Measurements from ENCODE around the gene TRMT1.

The TRMT1 gene

DNA sequence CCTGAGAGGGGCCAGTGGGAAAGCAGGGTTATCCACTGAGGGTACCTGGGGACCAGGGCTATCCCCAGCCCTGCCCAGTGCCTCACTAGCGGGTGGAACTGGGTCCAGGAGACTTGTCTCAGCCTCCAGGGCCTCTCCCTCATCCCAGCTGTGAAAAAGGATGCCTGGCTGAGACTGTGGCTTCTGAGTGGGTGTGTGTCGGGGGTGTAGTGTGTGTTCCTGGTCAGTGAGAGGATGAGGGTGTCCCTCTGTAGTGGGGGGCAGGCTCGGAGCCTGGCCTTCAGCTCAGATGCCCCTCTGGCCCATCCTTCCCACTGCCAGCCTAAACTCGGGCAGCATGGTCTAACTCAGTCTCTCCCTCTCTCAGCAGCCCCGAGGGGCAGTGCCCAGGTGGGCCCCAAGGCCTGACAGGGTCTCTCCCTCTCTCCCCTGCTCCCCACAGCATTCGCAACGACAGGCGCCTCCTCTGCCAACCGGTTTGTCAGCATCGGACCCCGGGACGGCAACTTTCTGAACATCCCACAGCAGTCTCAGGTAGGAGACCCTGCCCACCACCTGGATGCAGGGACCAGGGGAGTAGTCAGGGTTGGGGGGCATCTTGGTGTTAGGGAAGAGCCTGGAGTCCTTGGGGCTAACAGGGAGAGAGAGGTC is 26.6 kb downstream of the TRMT1 start:
- ATAC-seq: no peak

DNA sequence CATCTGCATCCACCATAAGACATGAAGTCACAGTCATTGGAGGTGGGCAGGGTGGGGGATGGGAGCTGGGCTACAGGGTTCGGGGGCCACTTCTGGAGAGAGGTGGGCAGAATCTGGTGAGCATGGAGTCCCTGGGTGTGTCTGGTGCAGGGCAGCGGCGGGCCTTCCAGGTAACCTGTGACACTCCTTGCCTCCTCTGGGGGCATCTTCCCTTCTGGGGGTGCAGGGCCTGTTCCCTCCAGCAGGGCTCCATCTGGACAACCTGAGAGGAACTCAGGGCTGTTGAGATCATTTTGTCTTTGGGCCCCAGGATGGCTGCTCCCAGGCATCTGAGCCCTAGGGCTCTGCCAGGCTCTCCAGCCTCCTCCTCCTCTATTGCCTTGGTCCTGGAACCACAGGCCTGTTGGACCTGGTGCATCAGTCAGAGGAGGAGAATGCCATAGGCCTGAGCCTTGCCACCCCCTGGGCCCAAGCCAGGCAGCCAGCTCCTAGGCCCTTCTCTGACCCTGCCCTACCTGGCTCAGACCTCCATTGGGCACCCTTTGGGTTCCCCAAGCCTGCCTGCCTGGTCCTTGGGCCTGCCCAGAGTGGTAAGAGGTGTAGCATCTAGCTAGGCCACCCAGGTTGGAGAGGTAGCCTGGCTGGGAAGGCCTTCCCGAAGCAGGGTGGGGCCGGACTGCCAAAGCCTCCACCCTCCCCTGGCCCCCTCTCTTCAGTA is 27.2 kb downstream of the TRMT1 start:
- ATAC-seq: peak in 1 of 2 donors; percentile 42

DNA sequence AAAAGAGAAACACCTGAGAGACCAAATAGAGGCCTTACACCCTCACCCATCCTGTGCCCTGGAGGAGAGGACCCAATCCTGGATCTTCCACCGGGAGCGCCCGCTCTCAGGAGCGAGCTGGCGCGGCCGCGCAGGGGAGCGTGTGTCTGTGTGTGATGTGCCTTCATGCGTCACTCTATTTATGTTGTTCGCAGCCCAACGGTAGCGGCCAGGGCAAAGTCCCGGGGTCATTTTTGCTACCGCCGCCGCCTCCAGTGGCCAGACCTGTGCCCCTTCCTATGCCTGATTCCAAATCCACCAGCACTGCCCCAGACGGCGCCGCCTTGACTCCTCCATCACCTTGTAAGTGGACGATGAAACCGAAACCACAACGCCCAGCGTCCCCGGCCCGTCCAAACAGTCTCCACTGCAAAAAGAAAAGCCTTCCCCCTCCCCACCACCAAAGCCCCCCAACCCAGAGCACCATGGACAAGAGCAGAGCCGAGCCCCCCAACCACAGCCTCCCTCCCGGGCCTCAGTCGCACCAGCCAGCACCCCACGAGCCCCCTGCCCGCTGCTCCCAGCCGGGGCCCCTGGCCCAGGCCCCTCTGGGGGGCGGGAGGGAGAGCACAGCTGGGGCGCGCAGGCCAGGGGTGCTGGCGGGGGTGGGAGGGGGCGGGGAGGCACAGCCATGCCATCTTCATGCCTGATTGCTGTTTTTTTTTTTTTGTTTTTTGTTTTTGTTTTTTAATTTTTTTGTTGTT is 28.6 kb downstream of the TRMT1 start:
- ATAC-seq: no peak

DNA sequence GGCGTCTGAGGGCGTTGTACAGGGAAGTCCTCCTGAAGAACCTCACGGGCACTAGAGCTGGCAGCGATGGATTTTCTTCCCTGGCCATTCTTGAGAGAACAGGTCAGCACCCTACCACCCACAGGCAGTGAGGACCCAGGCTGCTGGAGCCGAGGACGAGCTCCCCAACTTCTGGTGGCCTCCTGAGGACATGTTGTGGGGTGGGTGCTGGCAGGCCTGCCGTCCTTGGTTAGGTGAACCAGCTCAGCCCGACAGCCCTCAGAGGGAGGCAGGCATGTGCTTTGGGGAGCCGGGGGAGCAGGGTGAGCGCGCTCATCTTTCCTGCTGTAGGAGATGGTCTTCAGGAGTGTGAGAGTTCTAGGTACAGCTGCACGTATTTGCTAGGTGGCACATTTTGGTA is 29.2 kb downstream of the TRMT1 start:
- ATAC-seq: no peak

DNA sequence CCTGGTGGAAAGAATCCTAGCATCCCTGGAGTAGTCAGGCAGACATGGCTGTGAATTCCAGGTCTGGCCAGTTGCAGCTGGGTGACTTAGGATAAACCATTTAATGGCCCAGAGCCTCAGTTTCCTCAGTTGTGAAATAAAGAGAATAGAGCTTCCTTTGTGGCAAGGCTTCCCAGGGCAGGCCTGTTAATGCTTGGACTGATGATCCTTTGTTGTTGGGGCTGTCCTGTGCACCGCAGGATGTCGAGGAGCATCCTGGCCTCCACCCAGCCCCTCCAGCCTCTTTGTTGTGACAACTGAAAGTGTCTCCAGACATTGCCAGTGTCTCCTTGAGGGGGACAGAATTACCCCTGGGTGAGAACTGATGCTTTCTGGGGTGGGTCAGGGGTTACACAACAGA is 30.2 kb downstream of the TRMT1 start:
- no peak for ATAC-seq

GRCh38 chr19:13085666-13086065 is 30.9 kb downstream of the TRMT1 start:
- no peak for ATAC-seq

DNA sequence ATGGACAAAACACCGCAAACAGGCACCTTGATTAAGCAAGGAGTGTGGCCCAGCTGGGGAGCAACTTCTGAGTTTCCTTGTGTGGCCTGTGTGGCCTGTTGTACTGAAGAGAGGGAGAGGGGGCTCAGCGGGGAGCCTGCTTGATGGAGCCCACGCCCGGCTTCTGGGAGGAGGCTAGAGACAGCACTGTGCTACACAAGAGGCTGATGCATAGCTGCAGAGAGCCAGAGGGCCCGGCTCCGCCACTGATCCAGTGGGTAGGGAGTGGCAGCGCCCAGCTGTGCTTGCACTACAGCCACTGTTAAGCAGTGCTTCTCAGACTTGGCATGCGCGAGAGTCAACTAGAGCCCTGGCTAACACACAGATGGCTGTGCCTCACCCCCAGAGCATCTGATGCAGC is 32.9 kb downstream of the TRMT1 start:
- no peak for ATAC-seq

DNA sequence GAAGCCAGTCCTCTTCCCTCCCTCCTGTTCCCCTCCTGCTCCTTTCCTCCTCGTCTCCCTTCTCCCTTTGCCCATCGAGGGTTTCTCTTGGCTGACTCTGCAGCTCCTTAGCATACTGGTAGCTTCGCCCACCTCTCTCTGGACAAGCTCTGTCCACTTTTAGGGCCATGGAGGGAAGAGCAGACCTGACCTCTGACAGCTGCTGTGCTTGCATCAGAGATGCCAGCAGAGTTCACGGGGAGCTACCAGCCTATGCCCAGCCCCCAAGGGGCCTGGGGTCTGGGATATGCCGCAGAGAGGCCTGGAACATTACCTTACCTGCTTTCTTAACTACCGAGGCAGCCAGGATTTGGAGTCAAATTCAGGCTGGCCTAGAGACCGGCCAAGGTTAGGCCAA is 33.5 kb downstream of the TRMT1 start:
- no peak for ATAC-seq

GRCh38 chr19:13082192-13083007 is 34.1 kb downstream of the TRMT1 start:
- no peak for ATAC-seq

GRCh38 chr19:13079542-13079986 is 37.0 kb downstream of the TRMT1 start:
- ATAC-seq: no peak

GRCh38 chr19:13078897-13079541 is 37.5 kb downstream of the TRMT1 start:
- no peak for ATAC-seq

DNA sequence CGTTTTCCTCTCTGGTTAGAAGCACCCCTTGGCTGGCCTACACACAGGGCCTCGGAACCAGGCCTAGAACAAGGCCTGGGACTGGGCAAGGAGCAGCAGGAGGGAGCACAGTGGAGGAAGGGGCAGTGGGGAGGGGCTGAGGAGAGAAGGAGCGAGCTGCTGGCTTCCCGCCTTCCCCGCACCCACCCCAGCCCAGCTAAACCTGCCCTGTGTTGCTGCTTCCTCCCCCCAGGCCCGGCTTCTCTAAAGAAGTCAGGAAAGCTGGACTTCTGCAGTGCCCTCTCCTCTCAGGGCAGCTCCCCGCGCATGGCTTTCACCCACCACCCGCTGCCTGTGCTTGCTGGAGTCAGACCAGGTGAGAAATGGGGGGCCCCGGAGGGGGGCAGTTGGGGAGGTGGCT is 38.2 kb downstream of the TRMT1 start:
- no peak for ATAC-seq

- ATAC-seq: no peak
Measured at GRCh38 chr19:13077240-13077639, 39.3 kb downstream of the TRMT1 start.

GRCh38 chr19:13076787-13077186 is 39.8 kb downstream of the TRMT1 start:
- no peak for ATAC-seq

GRCh38 chr19:13076320-13076719 is 40.2 kb downstream of the TRMT1 start:
- ATAC-seq: no peak

- no peak for ATAC-seq
Measured at GRCh38 chr19:13074378-13074777, 42.2 kb downstream of the TRMT1 start.

- ATAC-seq: no peak
Measured at GRCh38 chr19:13073263-13073662, 43.3 kb downstream of the TRMT1 start.

GRCh38 chr19:13072188-13072908 is 44.2 kb downstream of the TRMT1 start:
- ATAC-seq: no peak

- no peak for ATAC-seq
Measured at GRCh38 chr19:13071444-13072187, 44.9 kb downstream of the TRMT1 start.

- no peak for ATAC-seq
Measured at GRCh38 chr19:13070425-13071140, 46.0 kb downstream of the TRMT1 start.
